ENCODE measurements around the gene PRSS22.

GRCh38 chr16:2817340-2818271 lies 40.4 kb downstream of the PRSS22 start:
- TF ChIP-seq EP300 (IDR thresholded peaks at IDR 0.05; ENCODE audit: borderline replicate concordance in 1 of 2, low read depth in 1 of 2, low read length in 1 of 2) (no peak), NRF1 (IDR thresholded peaks at IDR 0.05; ENCODE audit: low read depth, low read length) (no peak), EZH2phosphoT487 (IDR thresholded peaks at IDR 0.05; ENCODE audit: borderline replicate concordance, low read depth) (no peak), CTCF (IDR thresholded peaks at IDR 0.05) (no peak), FOXM1 (IDR thresholded peaks at IDR 0.05; ENCODE audit: low read depth) (no peak)

All from SK-N-SH (cell line).